Left hindlimb (tissue), 1 donor: ENCODE data around the gene CACNA1I.

Source experiments
- DNase-seq: peaks from one replicate; pipeline ENCODE4 v3.0.0-alpha.2; 2018

CACNA1I gene

DNA sequence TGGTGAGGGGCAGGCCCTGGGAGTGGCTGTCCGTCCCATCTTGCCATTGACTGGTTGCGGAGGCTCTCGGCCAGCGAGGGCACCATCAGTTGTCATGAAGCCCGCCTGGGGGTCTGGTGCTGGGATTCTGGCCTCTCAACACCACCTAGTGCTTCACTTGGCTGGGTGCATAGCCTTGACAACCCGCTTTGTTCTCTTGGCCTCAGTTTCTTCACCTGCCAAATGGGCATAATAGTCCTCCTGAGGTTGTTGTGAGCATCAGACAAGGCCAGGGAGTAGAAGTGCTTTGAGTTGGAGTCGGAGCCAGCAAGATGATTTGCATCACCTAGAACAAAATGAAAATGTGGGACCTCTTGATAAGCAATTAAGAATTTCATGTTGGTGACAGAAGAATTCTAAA is 1.5 kb upstream of the CACNA1I start:
- DNase-seq = no peak

DNA sequence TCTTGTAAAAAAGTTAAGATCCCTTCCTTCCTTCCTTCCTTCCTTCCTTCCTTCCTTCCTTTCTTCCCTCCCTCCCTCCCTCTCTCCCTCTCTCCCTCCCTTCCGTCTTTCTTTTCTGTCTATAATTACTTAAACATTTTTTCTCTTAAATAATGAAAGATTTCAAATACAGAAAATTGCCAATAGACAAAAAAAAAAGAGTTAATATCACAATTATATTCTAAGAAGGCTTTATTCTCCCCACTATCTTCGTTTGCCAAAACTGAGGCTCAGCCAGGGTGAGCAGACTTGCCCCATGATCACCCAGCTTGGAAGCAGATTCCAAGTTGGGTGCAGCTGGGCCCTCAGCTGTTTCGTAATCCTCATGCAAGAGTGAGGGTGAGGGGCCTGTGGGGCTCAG is 327 bp upstream of the CACNA1I start:
- no peak for DNase-seq

GRCh38 chr22:39571538-39571937 is 985 bp downstream of the CACNA1I start:
- no peak for DNase-seq

- no peak for DNase-seq
These were observed 4.4 kb downstream of the CACNA1I start for GRCh38 chr22:39574779-39575551.

GRCh38 chr22:39575552-39575825 is 4.9 kb downstream of the CACNA1I start:
- no peak for DNase-seq

DNA sequence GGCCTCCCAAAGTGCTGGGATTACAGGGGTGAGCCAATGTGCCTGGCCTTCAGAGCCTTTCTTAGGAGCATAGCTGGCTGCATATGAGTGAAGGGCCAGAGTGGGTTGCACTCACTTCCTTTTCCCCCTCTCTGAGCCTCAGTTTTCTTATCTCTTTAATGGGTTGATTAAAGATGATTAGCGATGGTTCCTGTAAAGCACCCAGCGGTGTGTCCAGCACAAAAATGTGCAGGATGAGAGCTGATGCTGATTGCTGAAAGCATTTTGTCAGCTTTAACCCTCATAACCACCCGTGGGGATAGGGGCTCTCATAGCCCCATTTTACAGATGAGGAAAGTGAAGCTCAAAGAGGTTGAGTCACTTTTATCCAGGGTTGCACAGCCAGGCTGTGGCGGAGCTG is 5.5 kb downstream of the CACNA1I start:
- DNase-seq = no peak

DNA sequence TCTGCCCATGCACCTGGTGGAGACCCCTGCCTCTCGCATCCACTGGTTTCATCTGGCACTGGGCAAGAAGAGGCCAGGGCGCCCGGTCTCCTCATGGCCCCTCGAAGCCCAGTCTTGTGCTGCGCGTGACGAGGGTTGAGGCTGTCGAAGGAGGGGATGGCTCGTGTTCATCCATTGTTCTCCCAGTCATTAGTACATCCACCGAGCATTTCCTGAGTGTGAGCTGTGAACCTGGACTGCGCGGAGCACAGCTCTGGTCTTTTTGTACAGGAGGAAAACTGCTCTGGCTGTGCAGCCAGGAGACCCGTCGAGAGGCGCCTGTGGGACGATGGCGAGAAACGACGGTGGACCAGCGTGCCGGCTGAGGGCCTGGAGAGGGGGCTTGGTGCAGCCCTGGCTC is 6.8 kb downstream of the CACNA1I start:
- no peak for DNase-seq

GRCh38 chr22:39577900-39578299 is 7.3 kb downstream of the CACNA1I start:
- no peak for DNase-seq

DNA sequence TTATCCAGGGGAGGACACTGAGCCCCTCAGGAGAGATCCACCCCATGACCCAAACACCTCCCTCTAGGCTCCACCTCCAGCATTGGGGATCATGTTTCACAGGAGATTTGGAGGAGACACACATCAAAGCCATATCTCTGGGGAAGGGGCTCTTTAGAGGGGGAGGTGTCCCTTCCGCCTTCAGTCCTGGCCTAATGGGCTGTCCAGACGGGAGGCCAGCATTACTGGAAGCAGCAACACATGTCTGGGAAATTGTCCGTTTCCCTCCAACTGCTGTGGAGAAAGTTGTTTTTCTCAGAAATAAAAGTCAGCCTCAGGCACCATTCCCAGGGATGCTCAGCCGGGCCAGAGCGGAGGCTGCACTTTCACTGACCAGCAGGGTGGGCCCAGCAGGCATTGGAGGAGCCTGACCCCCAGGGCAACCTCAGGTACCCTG is 9.5 kb downstream of the CACNA1I start:
- DNase-seq = peak; percentile 64

DNA sequence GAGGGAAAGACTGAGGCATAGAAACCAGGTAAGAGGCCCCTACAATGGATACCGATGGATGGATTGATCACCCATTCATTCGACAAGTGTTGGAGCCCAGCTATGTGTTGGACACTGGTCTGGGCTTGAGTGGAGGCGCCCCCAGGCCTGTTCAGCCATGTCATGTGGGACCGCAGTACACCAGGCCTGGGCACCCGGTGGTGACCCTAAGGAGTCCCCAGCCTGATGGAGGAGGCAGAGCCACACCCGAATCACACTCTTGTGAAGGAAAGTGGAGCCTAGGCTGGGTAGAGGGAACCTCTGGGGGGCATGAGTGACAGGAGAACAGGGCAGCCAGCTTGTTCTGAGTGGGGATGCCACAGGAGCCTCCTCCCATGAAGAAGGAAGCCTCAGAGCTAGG is 10.2 kb downstream of the CACNA1I start:
- DNase-seq = no peak

GRCh38 chr22:39581303-39581702 is 10.8 kb downstream of the CACNA1I start:
- DNase-seq = no peak

- DNase-seq = no peak
These were observed 12.6 kb downstream of the CACNA1I start for GRCh38 chr22:39583066-39583667.

GRCh38 chr22:39589875-39590274 is 19.3 kb downstream of the CACNA1I start:
- no peak for DNase-seq

- no peak for DNase-seq
These were observed 21.8 kb downstream of the CACNA1I start for GRCh38 chr22:39592081-39593065.

- DNase-seq = no peak
These were observed 22.7 kb downstream of the CACNA1I start for GRCh38 chr22:39593066-39593930.

GRCh38 chr22:39593931-39594285 is 23.4 kb downstream of the CACNA1I start:
- no peak for DNase-seq

DNA sequence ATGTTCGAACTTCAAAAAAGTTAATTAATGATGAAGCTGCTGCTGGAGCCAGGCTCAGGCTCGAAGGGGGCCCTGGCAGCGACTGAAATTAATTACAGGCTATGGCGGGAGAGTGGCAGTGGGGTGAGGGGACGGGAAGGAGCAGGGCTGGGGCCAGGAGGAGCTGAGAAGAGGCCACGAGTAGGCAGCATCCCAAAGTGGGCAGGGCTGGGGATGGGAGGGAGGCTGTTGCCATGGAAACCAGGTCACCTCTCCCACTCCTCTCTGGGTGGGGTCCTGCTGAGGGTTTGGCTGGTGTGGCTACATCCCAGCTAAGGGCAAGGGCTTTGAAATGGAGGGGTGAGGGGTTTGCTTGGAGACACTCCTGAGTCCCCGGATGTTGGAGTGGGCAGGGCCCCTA is 23.9 kb downstream of the CACNA1I start:
- no peak for DNase-seq

- no peak for DNase-seq
These were observed 25.1 kb downstream of the CACNA1I start for GRCh38 chr22:39595622-39596172.

DNA sequence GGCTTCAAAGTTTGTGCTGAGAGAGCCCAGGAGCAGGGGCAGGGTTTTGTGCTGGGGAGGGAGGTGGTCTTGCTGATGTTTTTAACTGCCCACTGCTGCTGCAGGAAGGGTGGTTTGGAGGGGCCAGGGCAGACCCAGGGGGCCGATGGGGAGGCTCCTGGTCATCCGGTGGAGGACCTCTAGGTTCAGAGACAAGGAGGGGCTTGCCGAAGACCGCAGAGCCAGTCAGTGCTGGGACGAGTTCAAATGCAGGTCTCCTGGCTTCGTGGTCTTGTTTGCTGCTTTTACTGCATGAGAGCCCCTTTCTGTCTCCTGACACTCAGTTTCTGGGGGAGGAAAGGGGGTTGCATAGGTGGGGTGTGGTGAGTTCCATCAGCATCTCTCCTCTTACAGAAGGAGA is 26.0 kb downstream of the CACNA1I start:
- no peak for DNase-seq

GRCh38 chr22:39597236-39597869 is 26.8 kb downstream of the CACNA1I start:
- no peak for DNase-seq

- DNase-seq = no peak
These were observed 27.7 kb downstream of the CACNA1I start for GRCh38 chr22:39598017-39598965.
